A549 (cell line): ENCODE results near the gene PCDH1. TPM values are rescaled to one million over a fixed set of nuclear protein-coding genes. Genes with fewer than 3 reads are reported as not detected.

ENCODE experiments used
- ATAC-seq, 2 experiments: fragments of 200-7000 bp in 1 of 2; fragments of >200 bp in 1 of 2; cut with Nextera tagmentation in 1 of 2; cut with Tn5 transposase in 1 of 2; 3 replicates each; pipeline versions ENCODE4 v1.8.0 to v1.9.1; 2018 to 2020; ENCODE audit warnings: mild to moderate bottlenecking in 1 of 2, moderate library complexity in 1 of 2
- CTCF ChIA-PET: fragments of 300-600 bp; sonication (Branson Sonifier 250); formaldehyde crosslinking; extraction: SDS; loops from one replicate; lab custom pipeline; 2021; ENCODE audit warnings: antibody characterized with exemption, inconsistent platforms; lab: Yijun Ruan, JAX
- POLR2A ChIA-PET: fragments of 350-600 bp; formaldehyde crosslinking; extraction: SDS; loops from one replicate; lab custom pipeline; 2021; ENCODE audit warnings: antibody characterized with exemption, inconsistent platforms; lab: Yijun Ruan, JAX
- DNase-seq, 2 experiments: peaks; one replicate each; pipeline versions ENCODE4 v3.0.0 to v3.0.0-alpha.2; 2011 to 2016; ENCODE audit warnings: low read depth in 1 of 2, low spot score in 1 of 2
- FAIRE-seq: peaks from 2 replicates; lab custom pipeline; 2011; peaks lifted over from hg19 to GRCh38; lab: Jason Lieb, UNC
- H3K27ac ChIP-seq, 2 experiments: fragments of >200 bp; sonication (Bioruptor Twin); formaldehyde crosslinking; 3 replicates each; pipeline ENCODE4 v1.5.1; 2016 to 2017
- H3K4me1 ChIP-seq: fragments of >200 bp; sonication (Bioruptor Twin); formaldehyde crosslinking; 3 replicates; pipeline ENCODE4 v1.6.1; 2016
- H3K4me2 ChIP-seq: fragments of >200 bp; sonication (Bioruptor Twin); formaldehyde crosslinking; 3 replicates; pipeline ENCODE4 v1.6.1; 2016
- H3K4me3 ChIP-seq: fragments of >200 bp; sonication (Bioruptor Twin); formaldehyde crosslinking; 3 replicates; pipeline ENCODE4 v1.5.1; 2016
- H3K9me3 ChIP-seq: fragments of >200 bp; sonication (Bioruptor Twin); formaldehyde crosslinking; 3 replicates; pipeline ENCODE4 v1.6.1; 2016
- BCL3 ChIP-seq: fragments of >200 bp; sonication (Bioruptor Twin); formaldehyde crosslinking; IDR thresholded peaks from 3 replicates; pipeline ENCODE4 v1.6.1; 2016
- CBX2 ChIP-seq: fragments of 200-600 bp; sonication (generic); IDR thresholded peaks from 2 replicates; pipeline ENCODE4 v1.6.1; 2016; ENCODE audit warnings: low read depth, mild to moderate bottlenecking, borderline replicate concordance
- CEBPB ChIP-seq, 2 experiments: fragments of >200 bp in 1 of 2; sonication (Bioruptor Twin) in 1 of 2; formaldehyde crosslinking in 1 of 2; IDR thresholded peaks; 2 replicates each; pipeline ENCODE4 v1.6.1; 2012 to 2016
- CHD4 ChIP-seq: fragments of 200-600 bp; sonication (generic); IDR thresholded peaks from 2 replicates; pipeline ENCODE4 v1.6.1; 2016; ENCODE audit warnings: antibody characterized with exemption, mild to moderate bottlenecking, borderline replicate concordance
- EHMT2 ChIP-seq: fragments of 200-600 bp; sonication (generic); IDR thresholded peaks from 2 replicates; pipeline ENCODE4 v1.6.1; 2016; ENCODE audit warnings: antibody characterized with exemption, low read depth, mild to moderate bottlenecking, moderate library complexity
- ESRRA ChIP-seq: fragments of 150-350 bp; IDR thresholded peaks from 2 replicates; pipeline ENCODE4 v1.6.1; 2014; ENCODE audit warnings: mild to moderate bottlenecking, low read length, borderline replicate concordance
- FOSB ChIP-seq: fragments of 250-450 bp; sonication (Bioruptor Pico); IDR thresholded peaks from 2 replicates; pipeline ENCODE4 v1.5.0; 2020; ENCODE audit warnings: mild to moderate bottlenecking, moderate library complexity
- FOXS1 ChIP-seq: fragments of 250-450 bp; sonication (Bioruptor Pico); IDR thresholded peaks from 2 replicates; pipeline ENCODE4 v1.5.0; 2020; ENCODE audit warnings: mild to moderate bottlenecking, moderate library complexity
- HES2 ChIP-seq: fragments of >200 bp; sonication (Bioruptor Twin); formaldehyde crosslinking; IDR thresholded peaks from 2 replicates; pipeline ENCODE4 v1.6.1; 2016
- HOXB13 ChIP-seq: fragments of 250-450 bp; sonication (Bioruptor Pico); IDR thresholded peaks from 2 replicates; pipeline ENCODE4 v1.5.0; 2020; ENCODE audit warnings: low read depth, mild to moderate bottlenecking, moderate library complexity
- KDM1A ChIP-seq: fragments of 200-600 bp; sonication (generic); IDR thresholded peaks from 2 replicates; pipeline ENCODE4 v1.6.1; 2016; ENCODE audit warnings: low read depth, mild to moderate bottlenecking
- KDM5A ChIP-seq: fragments of 200-600 bp; sonication (generic); IDR thresholded peaks from 2 replicates; pipeline ENCODE4 v1.6.1; 2016; ENCODE audit warnings: antibody characterized with exemption, mild to moderate bottlenecking
- MYC ChIP-seq: IDR thresholded peaks from 2 replicates; pipeline ENCODE4 v1.6.1; 2012; ENCODE audit warnings: mild to moderate bottlenecking, inconsistent platforms, low read length, improper control_type of control experiment, borderline replicate concordance
- NR3C1 ChIP-seq: fragments of >200 bp; sonication (Bioruptor Twin); formaldehyde crosslinking; IDR thresholded peaks from 3 replicates; pipeline ENCODE4 v1.6.1; 2017
- PBX3 ChIP-seq: IDR thresholded peaks from 2 replicates; pipeline ENCODE4 v1.6.1; 2012
- PHF8 ChIP-seq: fragments of 200-600 bp; sonication (generic); IDR thresholded peaks from 2 replicates; pipeline ENCODE4 v1.6.1; 2016; ENCODE audit warnings: low read depth, mild to moderate bottlenecking, antibody characterized with exemption, moderate library complexity, borderline replicate concordance
- POLR2A ChIP-seq: IDR thresholded peaks from 2 replicates; pipeline ENCODE4 v1.6.1; 2012; ENCODE audit warnings: mild to moderate bottlenecking, low read length
- POLR2AphosphoS2 ChIP-seq: conservative IDR thresholded peaks from 2 replicates; pipeline ENCODE4 v1.6.1; 2012; ENCODE audit warnings: low read length, improper control_type of control experiment, inconsistent platforms
- RARB ChIP-seq: fragments of 250-450 bp; sonication (Bioruptor Pico); IDR thresholded peaks from 2 replicates; pipeline ENCODE4 v1.8.0; 2021; ENCODE audit warnings: mild to moderate bottlenecking, moderate library complexity
- RNF2 ChIP-seq: fragments of 200-600 bp; sonication (generic); IDR thresholded peaks from 2 replicates; pipeline ENCODE4 v1.6.1; 2016; ENCODE audit warnings: low read depth, mild to moderate bottlenecking, antibody characterized with exemption, moderate library complexity, borderline replicate concordance
- SMC3 ChIP-seq: fragments of >200 bp; sonication (Bioruptor Twin); formaldehyde crosslinking; IDR thresholded peaks from 3 replicates; pipeline ENCODE4 v1.6.1; 2018; ENCODE audit warnings: inconsistent platforms
- TFCP2L1 ChIP-seq: fragments of 250-450 bp; sonication (Bioruptor Pico); IDR thresholded peaks from 2 replicates; pipeline ENCODE4 v1.5.0; 2021; ENCODE audit warnings: mild to moderate bottlenecking
- TP53 ChIP-seq: fragments of 250-450 bp; sonication (Bioruptor Pico); IDR thresholded peaks from 2 replicates; pipeline ENCODE4 v1.5.0; 2021; ENCODE audit warnings: mild to moderate bottlenecking, moderate library complexity
- ZNF302 ChIP-seq: fragments of 250-450 bp; sonication (Bioruptor Pico); IDR thresholded peaks from 2 replicates; pipeline ENCODE4 v1.9.0; 2021; ENCODE audit warnings: inconsistent platforms, mild to moderate bottlenecking, moderate library complexity
- WGBS: methylation state at CpG from one replicate; pipeline ENCODE4 v1.1.6; 2017; ENCODE audit errors: missing lambda C conversion rate; 5-methylcytosine and 5-hydroxymethylcytosine counted together
- polyA plus RNA-seq, 4 experiments: library from polyadenylated mRNA; depleted of rRNA in 3 of 4; stranded (reverse); fragments of >200 nt; fragmentation: RNase III in 1 of 4; extraction: RNeasy Plus Mini Kit Qiagen cat#74134 plus additional on column Dnase treatment in 1 of 4; gene quantifications; 2 replicates in 3 of 4; 3 replicates in 1 of 4; pipeline ENCODE4 v1.2.3, GENCODE V29; 2011 to 2017

Gene PCDH1
- polyA plus RNA-seq, 2 of the 4 experiments (the other 2 are of a cell fraction), result 0.41 to 2.9 TPM

GRCh38 chr5:141870871-141871270 lies 7.3 kb downstream of the PCDH1 start:
- H3K4me3 ChIP-seq, result no peak overlapping the region
- no peak for TF ChIP-seq CBX2

GRCh38 chr5:141870228-141870627 lies 8.0 kb downstream of the PCDH1 start:
- WGBS, result 68% methylated on average over 3 of the region's 5 CpGs
- no peak for DNase-seq
- TF ChIP-seq PHF8 (no peak), CBX2 (no peak), BCL3 (no peak), HOXB13 (CRISPR knock-in tag) (no peak), PBX3 (no peak), NR3C1 (no peak), TP53 (no peak), CHD4 (no peak), EHMT2 (no peak), RARB (CRISPR knock-in tag) (no peak), HES2 (no peak), KDM1A (no peak), TFCP2L1 (CRISPR knock-in tag) (no peak), ESRRA (no peak), POLR2AphosphoS2 (no peak), RNF2 (no peak), MYC (no peak), CEBPB (IDR thresholded peaks at IDR 0.05) (no peak), SMC3 (no peak), KDM5A (no peak)
- POLR2A ChIA-PET, result no interaction called here
- no peak overlapping the region for H3K4me3 ChIP-seq
- CTCF ChIA-PET, result interaction anchor here (0.8 to 2.9 kb wide), 5 partner anchors 9 to 113 kb away, joined by 4 to 8 read pairs (median 5); no protein-coding TSS in a partner anchor
- H3K4me2 ChIP-seq, result no peak overlapping the region
- no peak for FAIRE-seq
- no peak overlapping the region for H3K27ac ChIP-seq
- H3K4me1 ChIP-seq, result no peaks in the 10 kb centered on the region
- no peaks in the 10 kb centered on the region for H3K9me3 ChIP-seq
- no peak for ATAC-seq

More at GRCh38 chr5:141870871-141871270, 7.3 kb downstream of the PCDH1 start:
- CTCF ChIA-PET, result interaction anchor here (0.9 to 2.9 kb wide), 4 partner anchors 8 to 113 kb away, joined by 4 to 8 read pairs (median 5); no protein-coding TSS in a partner anchor
- 39% methylated on average over 4 of the region's 4 CpGs for WGBS
- H3K4me1 ChIP-seq, result no peaks in the 10 kb centered on the region; the same call in 1 of the 3 replicates
- no peak for DNase-seq
- no peak overlapping the region for H3K27ac ChIP-seq
- no peaks in the 10 kb centered on the region for H3K9me3 ChIP-seq
- H3K4me2 ChIP-seq, result no peak overlapping the region
- FAIRE-seq, result no peak
- POLR2A ChIA-PET, result no interaction called here
- no peak; a peak in 1 of 6 replicates for ATAC-seq

GRCh38 chr5:141869514-141869913 lies 8.7 kb downstream of the PCDH1 start:
- ATAC-seq (no peak), FAIRE-seq (no peak), DNase-seq (no peak)
- CTCF ChIA-PET, result interaction anchor here (0.8 to 3.5 kb wide), 7 partner anchors 9 to 276 kb away, joined by 3 to 20 read pairs (median 5); partner anchors contain the start of gene PCDH1
- Histone ChIP-seq H3K4me2 (no peak overlapping the region), H3K9me3 (no peaks in the 10 kb centered on the region), H3K27ac (no peak overlapping the region), H3K4me1 (no peaks in the 10 kb centered on the region), H3K4me3 (no peak overlapping the region)
- 61% methylated on average over 9 of the region's 9 CpGs for WGBS
- TF ChIP-seq FOSB, result no peak
- no peak for TF ChIP-seq FOXS1 (CRISPR knock-in tag)
- no peak for TF ChIP-seq ZNF302
- TF ChIP-seq POLR2A, result no peak
- TF ChIP-seq NR3C1, result no peak
- POLR2A ChIA-PET, result no interaction called here
